Skeletal muscle cell (primary cell): ENCODE measurements around the gene GLB1L2.
A peak's percentile ranks its signal among the peaks of the same experiment; 100 is the strongest.

Experiments
- DNase-seq: peaks from one replicate; pipeline ENCODE4 v3.0.0-alpha.2; 2010; ENCODE audit warnings: low read depth
- H3K4me3 ChIP-seq: 2 replicates; pipeline ENCODE4 v1.5.1; 2011; ENCODE audit warnings: low read depth, mild to moderate bottlenecking, control low read depth, low read length, moderate library complexity

The GLB1L2 gene

GRCh38 chr11:134413826-134414731, 82.3 kb downstream of the GLB1L2 start:
- no peak overlapping the region for H3K4me3 ChIP-seq
- no peak for DNase-seq

GRCh38 chr11:134414766-134415765, 83.3 kb downstream of the GLB1L2 start:
- H3K4me3 ChIP-seq = no peak overlapping the region
- no peak for DNase-seq

DNA sequence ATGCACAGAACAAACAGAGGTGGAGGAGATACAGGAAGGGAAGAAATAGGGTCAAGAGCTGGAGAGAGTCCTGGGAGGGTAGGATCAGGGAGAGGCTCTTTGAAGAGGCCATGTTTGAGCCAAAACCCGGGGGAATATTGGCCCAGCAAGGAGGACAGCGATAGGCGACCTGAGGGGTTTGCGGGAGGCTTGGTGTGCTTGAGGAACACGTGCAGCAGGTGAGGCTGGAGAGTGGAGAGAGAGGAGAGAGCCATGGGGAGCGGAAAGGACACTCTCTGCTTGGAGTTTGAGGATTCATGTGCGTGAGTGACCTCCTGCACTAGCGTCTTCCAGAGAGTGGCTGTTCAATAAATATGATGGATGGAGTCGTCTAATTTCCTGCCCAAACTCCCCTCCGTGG, 84.9 kb downstream of the GLB1L2 start:
- no peak for DNase-seq
- H3K4me3 ChIP-seq = no peak overlapping the region

DNA sequence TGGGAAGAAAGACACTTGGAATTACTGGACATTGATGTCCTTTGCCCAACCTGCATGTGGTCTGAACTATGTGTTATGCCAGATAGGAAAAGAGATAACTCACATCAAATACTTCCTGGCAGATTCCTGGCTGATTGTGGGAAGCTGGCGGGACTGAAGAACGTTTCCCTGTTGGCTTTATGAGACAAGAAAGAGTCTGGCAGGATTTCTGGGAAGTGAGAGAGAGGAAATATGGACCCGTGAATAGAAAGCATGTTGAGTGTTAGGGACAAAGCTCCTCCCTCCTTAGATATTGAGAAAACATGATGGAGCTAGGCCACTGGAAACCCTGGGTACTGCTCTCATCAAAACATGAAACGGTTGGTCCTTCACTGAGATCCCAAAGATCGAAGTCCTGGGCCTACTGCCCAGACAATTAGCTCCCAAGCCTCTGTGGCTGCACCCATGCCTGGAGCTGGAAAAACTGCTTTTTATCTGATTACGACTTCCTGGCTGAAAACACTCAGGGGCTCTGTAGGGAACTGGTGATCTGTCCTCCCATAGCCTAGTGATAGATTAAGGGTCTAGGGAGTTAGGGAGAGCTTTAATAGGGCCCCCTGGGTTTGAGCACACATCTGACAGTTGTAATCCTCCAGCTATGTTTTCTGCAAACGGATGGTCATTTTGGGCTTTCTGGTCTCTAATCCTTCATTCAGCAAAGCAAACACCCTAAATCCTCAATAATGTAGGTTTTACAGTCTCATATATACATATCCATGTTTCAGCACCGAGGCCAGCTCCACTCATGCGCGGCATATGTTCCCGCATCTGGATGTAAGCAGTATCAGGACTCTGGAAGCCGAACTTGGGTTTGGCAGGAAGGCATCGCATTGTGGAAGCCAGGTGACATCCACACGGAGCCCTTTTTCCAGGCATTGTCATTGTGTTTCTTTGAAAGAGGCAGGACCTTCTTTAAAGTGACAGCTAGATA, 86.4 kb downstream of the GLB1L2 start:
- peak; percentile 1 for DNase-seq
- H3K4me3 ChIP-seq = no peak overlapping the region

DNA sequence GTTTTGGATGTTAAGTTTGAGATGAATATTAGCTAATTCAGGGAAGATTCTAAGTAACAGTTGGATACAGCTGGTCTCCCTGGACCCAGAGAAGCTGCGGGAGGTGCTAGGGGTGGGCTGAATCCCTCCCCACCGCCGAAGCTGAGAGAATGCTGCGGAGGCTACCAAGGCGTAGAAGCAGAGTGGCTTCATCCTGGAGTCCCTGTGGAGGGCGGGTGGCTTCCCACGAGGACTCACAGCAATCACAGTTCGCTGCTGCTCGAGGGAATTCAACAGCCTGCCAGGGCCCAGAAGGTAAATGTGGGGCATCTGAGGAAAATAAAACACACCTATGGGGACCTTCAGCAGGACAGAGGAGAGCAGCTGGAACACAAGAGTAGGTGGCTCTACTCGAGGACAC, 91.3 kb downstream of the GLB1L2 start:
- DNase-seq = no peak

GRCh38 chr11:134425413-134425812, 93.6 kb downstream of the GLB1L2 start:
- H3K4me3 ChIP-seq = no peak overlapping the region
- no peak for DNase-seq

More for the DNA sequence above, 91.3 kb downstream of the GLB1L2 start:
- H3K4me3 ChIP-seq = no peak overlapping the region
